ENCODE data around the gene MPG.
A peak's percentile ranks its signal among the peaks of the same experiment; 100 is the strongest.
"Not testable (repeated sequence)": the region's sequence is repeated elsewhere in the genome, so short reads cannot be mapped to it uniquely, and the experiment has no call there.

MPG gene

GRCh38 chr16:42691-43090 is 35.3 kb upstream of the MPG start:
- Mint-ChIP-seq H3K9me3 (no peaks in the 10 kb centered on the region), H3K27me3 (no peaks in the 10 kb centered on the region), H3K36me3 (ENCODE audit: low read depth) (peaks cover 70% of the 10 kb centered on the region), H3K4me1 (ENCODE audit: low read depth) (peaks cover 44% of the 10 kb centered on the region), H3K4me3 (no peak overlapping the region), H3K27ac (no peak overlapping the region)

GRCh38 chr16:43294-43693 is 34.7 kb upstream of the MPG start:
- Mint-ChIP-seq H3K27me3 (no peaks in the 10 kb centered on the region), H3K27ac (no peak overlapping the region), H3K4me3 (no peak overlapping the region), H3K9me3 (no peaks in the 10 kb centered on the region), H3K4me1 (ENCODE audit: low read depth) (peaks cover 41% of the 10 kb centered on the region), H3K36me3 (ENCODE audit: low read depth) (peaks cover 74% of the 10 kb centered on the region)

- Mint-ChIP-seq H3K36me3 (ENCODE audit: low read depth) (peaks cover 71% of the 10 kb centered on the region), H3K4me1 (ENCODE audit: low read depth) (peaks cover 31% of the 10 kb centered on the region), H3K27me3 (no peaks in the 10 kb centered on the region), H3K27ac (no peak overlapping the region), H3K4me3 (no peak overlapping the region), H3K9me3 (no peaks in the 10 kb centered on the region)
Observed at GRCh38 chr16:44655-45054, 33.4 kb upstream of the MPG start.

- peaks cover 31% of the 10 kb centered on the region for H3K4me1 Mint-ChIP-seq (ENCODE audit: low read depth)
- H3K27ac Mint-ChIP-seq: no peak overlapping the region
- H3K4me3 Mint-ChIP-seq: no peak overlapping the region
- H3K27me3 Mint-ChIP-seq: no peaks in the 10 kb centered on the region
- no peaks in the 10 kb centered on the region for H3K9me3 Mint-ChIP-seq
- peaks cover 70% of the 10 kb centered on the region for H3K36me3 Mint-ChIP-seq (ENCODE audit: low read depth)
Observed at GRCh38 chr16:45454-45853, 32.6 kb upstream of the MPG start.

- H3K4me1 Mint-ChIP-seq (ENCODE audit: low read depth): peaks cover 41% of the 10 kb centered on the region
- not testable (repeated sequence) for H3K27ac Mint-ChIP-seq, H3K9me3 Mint-ChIP-seq, H3K27me3 Mint-ChIP-seq, H3K4me3 Mint-ChIP-seq
- peaks cover 74% of the 10 kb centered on the region for H3K36me3 Mint-ChIP-seq (ENCODE audit: low read depth)
Observed at GRCh38 chr16:46510-46909, 31.5 kb upstream of the MPG start.

- no peak overlapping the region for H3K27ac Mint-ChIP-seq
- H3K4me3 Mint-ChIP-seq: no peak overlapping the region
- H3K9me3 Mint-ChIP-seq: no peaks in the 10 kb centered on the region
- H3K4me1 Mint-ChIP-seq (ENCODE audit: low read depth): peaks cover 41% of the 10 kb centered on the region
- H3K27me3 Mint-ChIP-seq: no peaks in the 10 kb centered on the region
- peaks cover 70% of the 10 kb centered on the region for H3K36me3 Mint-ChIP-seq (ENCODE audit: low read depth)
Observed at GRCh38 chr16:47234-47633, 30.8 kb upstream of the MPG start.

GRCh38 chr16:50769-51591 is 27.0 kb upstream of the MPG start:
- H3K4me3 Mint-ChIP-seq: peak overlapping the region; percentile 100
- H3K4me1 Mint-ChIP-seq (ENCODE audit: low read depth): peaks cover 41% of the 10 kb centered on the region
- H3K36me3 Mint-ChIP-seq (ENCODE audit: low read depth): peaks cover 43% of the 10 kb centered on the region
- H3K27me3 Mint-ChIP-seq: no peaks in the 10 kb centered on the region
- H3K9me3 Mint-ChIP-seq: no peaks in the 10 kb centered on the region
- peak overlapping the region; percentile 8 for H3K27ac Mint-ChIP-seq

- peaks cover 37% of the 10 kb centered on the region for H3K4me1 Mint-ChIP-seq (ENCODE audit: low read depth)
- H3K9me3 Mint-ChIP-seq: no peaks in the 10 kb centered on the region
- peak within 1 kb of the TSS; percentile 100 for H3K4me3 Mint-ChIP-seq
- no peaks in the 10 kb centered on the region for H3K27me3 Mint-ChIP-seq
- peaks cover 29% of the 10 kb centered on the region for H3K36me3 Mint-ChIP-seq (ENCODE audit: low read depth)
- peak within 1 kb of the TSS; percentile 95 for H3K27ac Mint-ChIP-seq
Observed at GRCh38 chr16:53346-54236, 24.4 kb upstream of the MPG start, which contains the start of the genes POLR3K and SNRNP25. POLR3K (minus strand) TSS chr16:53608; CDS start chr16:53586, 22 bp downstream. SNRNP25 (plus strand) TSS chr16:53828; CDS start chr16:54017, 189 bp downstream.

- H3K4me3 Mint-ChIP-seq: peak overlapping the region; percentile 100
- peaks cover 29% of the 10 kb centered on the region for H3K36me3 Mint-ChIP-seq (ENCODE audit: low read depth)
- no peaks in the 10 kb centered on the region for H3K9me3 Mint-ChIP-seq
- H3K4me1 Mint-ChIP-seq (ENCODE audit: low read depth): peaks cover 37% of the 10 kb centered on the region
- no peak overlapping the region for H3K27ac Mint-ChIP-seq
- no peaks in the 10 kb centered on the region for H3K27me3 Mint-ChIP-seq
Observed at GRCh38 chr16:54237-54581, 23.8 kb upstream of the MPG start.

- H3K4me3 Mint-ChIP-seq: no peak overlapping the region
- H3K27ac Mint-ChIP-seq: no peak overlapping the region
- no peaks in the 10 kb centered on the region for H3K9me3 Mint-ChIP-seq
Observed at GRCh38 chr16:55571-56136, 22.4 kb upstream of the MPG start.

GRCh38 chr16:56231-56927 is 21.6 kb upstream of the MPG start:
- Mint-ChIP-seq H3K27ac (no peak overlapping the region), H3K36me3 (ENCODE audit: low read depth) (peaks cover 14% of the 10 kb centered on the region), H3K27me3 (no peaks in the 10 kb centered on the region), H3K4me3 (no peak overlapping the region), H3K9me3 (no peaks in the 10 kb centered on the region), H3K4me1 (ENCODE audit: low read depth) (peaks cover 23% of the 10 kb centered on the region)

More at GRCh38 chr16:55571-56136, 22.4 kb upstream of the MPG start:
- peaks cover 21% of the 10 kb centered on the region for H3K36me3 Mint-ChIP-seq (ENCODE audit: low read depth)
- peaks cover 31% of the 10 kb centered on the region for H3K4me1 Mint-ChIP-seq (ENCODE audit: low read depth)
- no peaks in the 10 kb centered on the region for H3K27me3 Mint-ChIP-seq

GRCh38 chr16:57711-58110 is 20.3 kb upstream of the MPG start:
- H3K9me3 Mint-ChIP-seq: no peaks in the 10 kb centered on the region
- H3K27ac Mint-ChIP-seq: no peak overlapping the region
- no peaks in the 10 kb centered on the region for H3K27me3 Mint-ChIP-seq
- H3K4me3 Mint-ChIP-seq: no peak overlapping the region
- H3K4me1 Mint-ChIP-seq (ENCODE audit: low read depth): peaks cover 15% of the 10 kb centered on the region
- H3K36me3 Mint-ChIP-seq (ENCODE audit: low read depth): peaks cover 10% of the 10 kb centered on the region

- H3K27ac Mint-ChIP-seq: no peak overlapping the region
- no peaks in the 10 kb centered on the region for H3K9me3 Mint-ChIP-seq
- peaks cover 6% of the 10 kb centered on the region for H3K36me3 Mint-ChIP-seq (ENCODE audit: low read depth)
- H3K4me3 Mint-ChIP-seq: no peak overlapping the region
- peaks cover 12% of the 10 kb centered on the region for H3K4me1 Mint-ChIP-seq (ENCODE audit: low read depth)
- H3K27me3 Mint-ChIP-seq: no peaks in the 10 kb centered on the region
Observed at GRCh38 chr16:58491-59439, 19.3 kb upstream of the MPG start.
